ENCODE results near the gene POFUT2. TPM values are rescaled to one million over a fixed set of nuclear protein-coding genes. Genes with fewer than 3 reads are reported as not detected.

POFUT2 gene
- polyA plus RNA-seq, 2 of the 4 experiments (the other 2 are of a cell fraction), result 10.7 to 16.6 TPM

DNA sequence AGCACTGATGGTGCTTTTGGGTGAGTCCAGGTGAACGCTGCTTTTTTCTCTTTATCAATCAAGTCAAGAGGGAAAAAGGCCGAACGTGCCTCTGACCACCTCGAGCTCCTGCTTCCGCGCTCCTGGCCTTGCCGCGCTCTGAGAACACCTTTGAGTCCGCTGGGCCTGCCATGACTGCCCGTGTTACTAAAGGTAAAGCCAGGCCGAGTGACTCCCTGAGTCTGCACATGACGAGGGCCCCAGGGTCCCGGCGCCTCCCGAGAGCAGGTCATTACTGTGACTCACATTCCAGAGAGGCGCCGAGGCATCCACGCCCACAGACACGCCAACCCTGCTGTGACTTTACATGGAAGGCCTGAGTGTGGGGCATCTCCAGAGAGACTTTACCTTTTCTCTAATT, 11.1 kb downstream of the POFUT2 start (continued):
- TF ChIP-seq FOSL2 (IDR thresholded peaks at IDR 0.05) (no peak), FOSL2 (CRISPR knock-in tag; IDR thresholded peaks at IDR 0.05) (no peak), NPAS2 (CRISPR knock-in tag; IDR thresholded peaks at IDR 0.05; ENCODE audit: borderline replicate concordance) (no peak), EHMT2 (IDR thresholded peaks at IDR 0.05; ENCODE audit: low read depth) (no peak)
- TF ChIP-seq, protein P1, sequence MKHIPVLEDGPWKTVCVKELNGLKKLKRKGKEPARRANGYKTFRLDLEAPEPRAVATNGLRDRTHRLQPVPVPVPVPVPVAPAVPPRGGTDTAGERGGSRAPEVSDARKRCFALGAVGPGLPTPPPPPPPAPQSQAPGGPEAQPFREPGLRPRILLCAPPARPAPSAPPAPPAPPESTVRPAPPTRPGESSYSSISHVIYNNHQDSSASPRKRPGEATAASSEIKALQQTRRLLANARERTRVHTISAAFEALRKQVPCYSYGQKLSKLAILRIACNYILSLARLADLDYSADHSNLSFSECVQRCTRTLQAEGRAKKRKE (CRISPR knock-in tag; IDR thresholded peaks at IDR 0.05; ENCODE audit: low read depth), result no peak

DNA sequence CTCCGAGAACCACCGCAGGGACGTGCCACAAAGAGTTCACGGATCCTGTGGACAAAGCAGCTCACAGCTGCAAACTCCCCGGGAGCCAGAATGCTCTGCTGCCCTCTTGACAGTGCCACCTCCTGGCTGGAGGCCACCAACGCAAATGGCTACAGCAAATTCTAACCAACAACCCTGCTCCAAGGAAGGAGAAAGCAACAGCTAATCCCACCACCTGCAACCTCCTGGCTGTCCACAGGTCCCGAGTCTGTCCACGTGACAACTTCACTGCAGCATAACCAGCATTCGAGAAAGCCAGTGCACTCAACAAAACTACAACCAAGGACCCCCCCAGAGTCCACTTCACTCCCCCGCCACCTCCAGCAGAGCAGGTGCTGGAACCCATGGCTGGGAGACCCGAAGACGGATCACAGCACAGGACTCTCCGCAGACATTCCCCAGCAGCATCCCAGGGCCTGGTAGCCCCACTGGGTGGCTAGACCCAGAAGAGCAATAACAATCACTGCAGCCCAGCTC, 17.3 kb downstream of the POFUT2 start:
- ATAC-seq (no peak), DNase-seq (ENCODE audit: low read depth in 1 of 2, low spot score in 1 of 2) (peak in 1 of 2 experiments; percentile 31), FAIRE-seq (no peak)
- WGBS (ENCODE audit: missing lambda C conversion rate), result 96% methylated on average over 5 of the region's 13 CpGs
- CTCF ChIA-PET, result interaction anchor here (1.5 to 3.0 kb wide), 3 partner anchors 11 to 133 kb away, joined by 5 to 14 read pairs (median 9); no protein-coding TSS in a partner anchor
- Histone ChIP-seq H3K4me2 (no peak overlapping the region), H3K4me1 (no peaks in the 10 kb centered on the region), H3K9me3 (peaks cover 11% of the 10 kb centered on the region; the same call in 2 of the 3 replicates), H3K4me3 (no peak overlapping the region), H3K27ac (no peak overlapping the region)
- TF ChIP-seq, protein P2, sequence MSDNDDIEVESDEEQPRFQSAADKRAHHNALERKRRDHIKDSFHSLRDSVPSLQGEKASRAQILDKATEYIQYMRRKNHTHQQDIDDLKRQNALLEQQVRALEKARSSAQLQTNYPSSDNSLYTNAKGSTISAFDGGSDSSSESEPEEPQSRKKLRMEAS (IDR thresholded peaks at IDR 0.05), result no peak
- no peak for TF ChIP-seq ESRRA (IDR thresholded peaks at IDR 0.05; ENCODE audit: borderline replicate concordance, low read length)
- no peak for TF ChIP-seq EHF (CRISPR knock-in tag; IDR thresholded peaks at IDR 0.05)
- POLR2A ChIA-PET, result interaction anchor here (0.6 kb wide), 1 partner anchor 285 kb away, joined by 3 read pairs; no protein-coding TSS in a partner anchor

DNA sequence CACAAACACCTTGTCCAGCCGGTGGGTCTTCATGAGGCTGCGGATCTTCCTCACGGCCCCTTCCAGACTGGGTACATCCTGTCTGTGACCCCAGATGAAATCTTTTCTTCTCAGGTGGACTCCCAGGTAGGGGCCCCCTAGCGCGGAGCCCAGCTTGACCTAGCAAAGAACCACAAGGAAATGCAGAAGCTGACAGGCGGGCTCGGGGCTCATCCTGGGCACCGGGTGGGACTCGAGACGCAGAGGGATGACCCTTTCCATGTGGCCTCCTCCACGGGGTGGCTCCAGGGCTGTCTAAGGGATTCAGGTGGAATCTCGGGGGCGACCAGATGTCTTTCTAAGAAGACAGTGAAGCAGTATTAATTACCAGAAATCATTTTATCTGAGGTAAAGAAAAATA, 17.8 kb downstream of the POFUT2 start:
- no peak overlapping the region for H3K4me2 ChIP-seq
- FAIRE-seq, result no peak
- ChIA-PET POLR2A (no interaction called here), CTCF (interaction anchor here (1.5 to 3.0 kb wide), 3 partner anchors 12 to 132 kb away, joined by 5 to 14 read pairs (median 9); no protein-coding TSS in a partner anchor)
- peaks cover 11% of the 10 kb centered on the region; the same call in 2 of the 3 replicates for H3K9me3 ChIP-seq
- no peak for ATAC-seq
- H3K4me3 ChIP-seq, result no peak overlapping the region
- TF ChIP-seq, protein P3, sequence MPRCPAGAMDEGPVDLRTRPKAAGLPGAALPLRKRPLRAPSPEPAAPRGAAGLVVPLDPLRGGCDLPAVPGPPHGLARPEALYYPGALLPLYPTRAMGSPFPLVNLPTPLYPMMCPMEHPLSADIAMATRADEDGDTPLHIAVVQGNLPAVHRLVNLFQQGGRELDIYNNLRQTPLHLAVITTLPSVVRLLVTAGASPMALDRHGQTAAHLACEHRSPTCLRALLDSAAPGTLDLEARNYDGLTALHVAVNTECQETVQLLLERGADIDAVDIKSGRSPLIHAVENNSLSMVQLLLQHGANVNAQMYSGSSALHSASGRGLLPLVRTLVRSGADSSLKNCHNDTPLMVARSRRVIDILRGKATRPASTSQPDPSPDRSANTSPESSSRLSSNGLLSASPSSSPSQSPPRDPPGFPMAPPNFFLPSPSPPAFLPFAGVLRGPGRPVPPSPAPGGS (IDR thresholded peaks at IDR 0.05), result no peak
- TF ChIP-seq EHF (CRISPR knock-in tag; IDR thresholded peaks at IDR 0.05), result no peak
- TF ChIP-seq HEYL (CRISPR knock-in tag; IDR thresholded peaks at IDR 0.05), result no peak
- TF ChIP-seq, protein P1 (CRISPR knock-in tag; IDR thresholded peaks at IDR 0.05; ENCODE audit: low read depth), result no peak
- TF ChIP-seq HOXB13 (CRISPR knock-in tag; IDR thresholded peaks at IDR 0.05; ENCODE audit: low read depth), result no peak
- TF ChIP-seq, protein P4, sequence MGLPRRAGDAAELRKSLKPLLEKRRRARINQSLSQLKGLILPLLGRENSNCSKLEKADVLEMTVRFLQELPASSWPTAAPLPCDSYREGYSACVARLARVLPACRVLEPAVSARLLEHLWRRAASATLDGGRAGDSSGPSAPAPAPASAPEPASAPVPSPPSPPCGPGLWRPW (IDR thresholded peaks at IDR 0.05), result no peak
- H3K27ac ChIP-seq, result no peak overlapping the region
- H3K4me1 ChIP-seq, result no peaks in the 10 kb centered on the region
- no peak for DNase-seq (ENCODE audit: low read depth in 1 of 2, low spot score in 1 of 2)
- 97% methylated on average over 10 of the region's 13 CpGs for WGBS (ENCODE audit: missing lambda C conversion rate)

DNA sequence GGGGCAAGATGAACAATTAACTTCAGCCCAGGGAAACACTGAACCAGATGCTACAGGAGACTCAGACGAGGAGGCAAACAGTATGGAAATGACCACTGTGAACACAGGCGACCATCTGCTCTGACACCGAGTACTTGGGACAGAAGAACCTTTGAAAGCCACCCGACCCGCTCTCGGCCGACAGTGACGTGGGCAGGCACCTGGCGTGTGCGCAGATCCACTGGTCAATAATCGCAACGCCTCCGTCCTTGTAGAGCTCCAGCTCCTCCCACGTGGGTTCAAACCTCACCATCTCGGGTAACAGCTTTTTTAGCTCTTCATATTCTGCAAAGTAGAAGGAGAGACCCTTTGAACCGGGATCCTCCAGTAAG, 20.3 kb downstream of the POFUT2 start:
- DNase-seq (ENCODE audit: low read depth in 1 of 2, low spot score in 1 of 2), result no peak
- FAIRE-seq, result no peak
- TF ChIP-seq MAZ (IDR thresholded peaks at IDR 0.05; ENCODE audit: borderline replicate concordance, low read depth, low read length) (no peak), MAFK (IDR thresholded peaks at IDR 0.05; ENCODE audit: partially characterized antibody) (no peak)
- CTCF ChIA-PET, result interaction anchor here (0.5 kb wide), 1 partner anchor 127 kb away, joined by 3 read pairs; no protein-coding TSS in a partner anchor
- ATAC-seq, result no peak
- Histone ChIP-seq H3K4me1 (no peaks in the 10 kb centered on the region), H3K4me2 (no peak overlapping the region), H3K27ac (no peak overlapping the region), H3K4me3 (no peak overlapping the region), H3K9me3 (peaks cover 7% of the 10 kb centered on the region; the same call in 2 of the 3 replicates)
- POLR2A ChIA-PET, result no interaction called here
- 95% methylated on average over 16 of the region's 16 CpGs for WGBS (ENCODE audit: missing lambda C conversion rate)
